HG02763 (cell line): ENCODE results near the gene LENEP.

Experiments
- ATAC-seq: cut with Tn5 transposase; IDR thresholded peaks from one replicate; pipeline ENCODE4 v1.9.1; 2021; ENCODE audit warnings: mild to moderate bottlenecking, moderate library complexity; ENCODE audit not compliant: unreplicated experiment

The LENEP gene

GRCh38 chr1:155024315-155024714, 30.9 kb downstream of the LENEP start:
- no peak for ATAC-seq

GRCh38 chr1:155026154-155026553, 32.8 kb downstream of the LENEP start:
- no peak for ATAC-seq

- no peak for ATAC-seq
These were observed 33.2 kb downstream of the LENEP start for GRCh38 chr1:155026588-155026987.

GRCh38 chr1:155029513-155030242, 36.3 kb downstream of the LENEP start:
- no peak for ATAC-seq

GRCh38 chr1:155030243-155030795, 36.9 kb downstream of the LENEP start:
- ATAC-seq, result no peak

GRCh38 chr1:155030899-155031298, 37.5 kb downstream of the LENEP start:
- ATAC-seq, result no peak

GRCh38 chr1:155032886-155033285, 39.5 kb downstream of the LENEP start:
- ATAC-seq, result no peak

- ATAC-seq, result no peak
These were observed 40.1 kb downstream of the LENEP start, which contains the start of the genes DCST1 and DCST2 for GRCh38 chr1:155033524-155033923. Gene DCST1, plus strand, starts transcription at chr1:155033824. Its CDS starts 213 bp downstream, at chr1:155034037. Gene DCST2, minus strand, starts transcription at chr1:155033781. Its CDS starts 80 bp downstream, at chr1:155033701.

- ATAC-seq, result no peak
These were observed 41.2 kb downstream of the LENEP start for GRCh38 chr1:155034318-155035208.

GRCh38 chr1:155035936-155036335, 42.5 kb downstream of the LENEP start:
- ATAC-seq, result no peak

- no peak for ATAC-seq
These were observed 43.7 kb downstream of the LENEP start for GRCh38 chr1:155037043-155037442.

GRCh38 chr1:155037851-155038441, 44.6 kb downstream of the LENEP start:
- ATAC-seq, result no peak

- no peak for ATAC-seq
These were observed 45.4 kb downstream of the LENEP start for GRCh38 chr1:155038602-155039307.

GRCh38 chr1:155039308-155039669, 45.9 kb downstream of the LENEP start:
- no peak for ATAC-seq

GRCh38 chr1:155040358-155041093, 47.1 kb downstream of the LENEP start:
- no peak for ATAC-seq

- no peak for ATAC-seq
These were observed 49.4 kb downstream of the LENEP start for GRCh38 chr1:155042789-155043188.

- ATAC-seq, result no peak
These were observed 49.9 kb downstream of the LENEP start for GRCh38 chr1:155043301-155043702.

- ATAC-seq, result no peak
These were observed 50.4 kb downstream of the LENEP start for GRCh38 chr1:155043793-155044192.
